OCI-LY1 (cell line): ENCODE measurements around the gene FTCDNL1.

Source experiments
- CTCF ChIP-seq: fragments of 200-600 bp; sonication (generic), shearing (Covaris generic); IDR thresholded peaks from 2 replicates; pipeline ENCODE4 v1.5.1; 2017; ENCODE audit warnings: mild to moderate bottlenecking, antibody characterized with exemption, low read length, moderate library complexity, mixed read lengths
- EZH2 ChIP-seq: fragments of 200-600 bp; sonication (generic), shearing (Covaris generic); IDR thresholded peaks from 2 replicates; pipeline ENCODE4 v1.8.0; 2017; ENCODE audit warnings: borderline replicate concordance, mixed run types, mild to moderate bottlenecking, antibody characterized with exemption, low read length, moderate library complexity, mixed read lengths

- no peak for TF ChIP-seq CTCF
- no peak for TF ChIP-seq EZH2
Measured at GRCh38 chr2:199814817-199815211, 36.2 kb downstream of the FTCDNL1 start.
